Measurements from ENCODE around the gene LRIG1. TPM values are rescaled to one million over a fixed set of nuclear protein-coding genes. Genes with fewer than 3 reads are reported as not detected.

LRIG1 gene
- polyA plus RNA-seq, 4 donors: 3.5 to 41.0 (median 21.9) TPM

DNA sequence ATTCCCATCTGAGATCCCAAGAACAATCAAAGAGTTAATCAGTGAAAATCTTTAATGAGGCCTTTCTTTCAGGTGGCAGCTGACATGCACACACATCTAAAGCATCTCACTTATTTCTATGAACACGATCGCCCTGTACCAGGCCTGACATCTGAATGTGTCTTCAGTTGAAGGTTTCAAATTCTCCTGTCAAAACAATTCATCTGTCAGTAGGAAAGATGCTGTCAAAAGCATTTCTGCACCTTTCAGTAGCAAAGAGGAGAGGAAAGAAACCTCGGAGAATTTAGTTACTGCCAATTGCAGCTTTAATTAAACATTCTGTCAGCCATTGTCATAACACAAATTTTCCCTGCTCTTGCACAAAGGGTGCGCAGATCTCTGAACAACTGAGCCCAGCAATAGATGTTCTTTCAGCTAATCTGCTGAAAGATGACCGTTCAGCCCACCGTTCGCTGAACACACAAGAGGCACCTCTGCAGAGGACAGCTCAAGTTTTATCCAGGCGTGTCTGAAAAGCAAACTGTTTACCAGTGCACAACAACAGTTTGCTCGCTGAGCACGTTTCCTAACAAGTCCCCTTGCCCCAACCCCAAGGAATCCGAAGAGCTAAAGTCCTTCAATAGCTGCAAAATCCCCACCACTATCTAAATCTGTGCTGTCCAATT is 34.1 kb downstream of the LRIG1 start:
- no peak overlapping the region for H3K27ac ChIP-seq (ENCODE audit: low read depth in 1 of 3, low read length in 2 of 3)
- no peaks in the 10 kb centered on the region for H3K9me3 ChIP-seq (ENCODE audit: control insufficient read depth in 2 of 2, insufficient read depth in 1 of 2, low read depth in 1 of 2, low read length in 1 of 2)
- FAIRE-seq: no peak
- DNase-seq: no peak
- peaks cover 0 to 36% (median 32%) of the 10 kb centered on the region in 3 donors for H3K4me1 ChIP-seq (ENCODE audit: control insufficient read depth in 3 of 3, insufficient read depth in 2 of 3, low read depth in 1 of 3, low read length in 2 of 3)
- H3K36me3 ChIP-seq (ENCODE audit: control insufficient read depth in 3 of 3, insufficient read depth in 2 of 3, low read depth in 1 of 3, low read length in 3 of 3): peaks cover 0 to 6% (median 0%) of the 10 kb centered on the region in 3 donors
- no peaks in the 10 kb centered on the region for H3K27me3 ChIP-seq (ENCODE audit: control insufficient read depth in 3 of 3, insufficient read depth in 3 of 3, low read length in 3 of 3)
- H3K4me3 ChIP-seq (ENCODE audit: low read depth in 1 of 3, low read length in 3 of 3): no peak overlapping the region
- WGBS, 3 donors: 72 to 81% (median 79%) methylated on average over 11 of the region's 11 CpGs

DNA sequence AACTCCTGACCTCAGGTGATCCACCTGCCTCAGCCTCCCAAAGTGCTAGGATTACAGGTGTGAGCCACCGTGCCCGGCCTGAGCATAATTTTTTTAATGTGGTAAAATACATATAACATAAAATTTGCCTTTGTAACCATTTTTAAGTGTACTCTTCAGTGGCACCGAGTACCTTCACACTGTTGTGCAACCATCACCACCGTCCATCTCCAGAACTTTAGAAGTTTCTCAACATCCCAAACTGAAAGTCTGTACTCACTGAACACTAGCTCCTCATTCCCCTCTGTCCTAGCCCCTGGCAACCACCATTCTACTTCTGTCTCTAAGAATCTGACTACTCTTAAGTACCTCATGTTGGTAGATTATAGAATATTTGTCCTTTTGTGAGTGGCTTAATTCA is 35.2 kb downstream of the LRIG1 start:
- H3K27ac ChIP-seq (ENCODE audit: low read depth in 1 of 3, low read length in 2 of 3): no peak overlapping the region
- FAIRE-seq: no peak
- peaks cover 0 to 35% (median 32%) of the 10 kb centered on the region in 3 donors for H3K4me1 ChIP-seq (ENCODE audit: control insufficient read depth in 3 of 3, insufficient read depth in 2 of 3, low read depth in 1 of 3, low read length in 2 of 3)
- 86 to 91% (median 90%) methylated on average over 4 of the region's 4 CpGs for WGBS, 3 donors
- peaks cover 0 to 10% (median 0%) of the 10 kb centered on the region in 3 donors for H3K36me3 ChIP-seq (ENCODE audit: control insufficient read depth in 3 of 3, insufficient read depth in 2 of 3, low read depth in 1 of 3, low read length in 3 of 3)
- no peak for DNase-seq
- H3K9me3 ChIP-seq (ENCODE audit: control insufficient read depth in 2 of 2, insufficient read depth in 1 of 2, low read depth in 1 of 2, low read length in 1 of 2): no peaks in the 10 kb centered on the region
- H3K27me3 ChIP-seq (ENCODE audit: control insufficient read depth in 3 of 3, insufficient read depth in 3 of 3, low read length in 3 of 3): no peaks in the 10 kb centered on the region
- H3K4me3 ChIP-seq (ENCODE audit: low read depth in 1 of 3, low read length in 3 of 3): no peak overlapping the region

DNA sequence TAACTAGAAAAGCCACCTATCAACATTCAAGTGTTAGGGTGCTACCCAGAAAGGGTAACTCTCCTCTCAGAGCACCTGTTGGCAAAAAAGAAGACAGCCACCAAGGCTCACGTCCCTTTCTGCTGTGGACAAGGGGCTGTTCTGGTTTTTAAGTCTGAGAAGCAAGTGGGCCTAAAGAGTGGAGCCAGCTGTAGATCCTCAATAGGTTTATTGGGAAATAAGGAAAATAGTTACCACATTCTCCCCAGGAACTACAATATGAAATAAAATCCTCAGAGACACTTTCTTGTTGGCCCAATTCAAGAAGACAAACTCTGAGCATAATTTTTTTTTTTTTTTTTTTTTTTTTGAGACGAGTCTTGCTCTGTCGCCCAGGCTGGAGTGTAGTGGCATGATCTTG is 35.8 kb downstream of the LRIG1 start:
- no peak overlapping the region for H3K4me3 ChIP-seq (ENCODE audit: low read depth in 1 of 3, low read length in 3 of 3)
- 80 to 91% (median 87%) methylated on average over 3 of the region's 3 CpGs for WGBS, 3 donors
- no peaks in the 10 kb centered on the region for H3K9me3 ChIP-seq (ENCODE audit: control insufficient read depth in 2 of 2, insufficient read depth in 1 of 2, low read depth in 1 of 2, low read length in 1 of 2)
- peaks cover 0 to 14% (median 0%) of the 10 kb centered on the region in 3 donors for H3K36me3 ChIP-seq (ENCODE audit: control insufficient read depth in 3 of 3, insufficient read depth in 2 of 3, low read depth in 1 of 3, low read length in 3 of 3)
- no peaks in the 10 kb centered on the region for H3K27me3 ChIP-seq (ENCODE audit: control insufficient read depth in 3 of 3, insufficient read depth in 3 of 3, low read length in 3 of 3)
- FAIRE-seq: no peak
- peaks cover 0 to 32% (median 27%) of the 10 kb centered on the region in 3 donors for H3K4me1 ChIP-seq (ENCODE audit: control insufficient read depth in 3 of 3, insufficient read depth in 2 of 3, low read depth in 1 of 3, low read length in 2 of 3)
- no peak for DNase-seq
- no peak overlapping the region for H3K27ac ChIP-seq (ENCODE audit: low read depth in 1 of 3, low read length in 2 of 3)

DNA sequence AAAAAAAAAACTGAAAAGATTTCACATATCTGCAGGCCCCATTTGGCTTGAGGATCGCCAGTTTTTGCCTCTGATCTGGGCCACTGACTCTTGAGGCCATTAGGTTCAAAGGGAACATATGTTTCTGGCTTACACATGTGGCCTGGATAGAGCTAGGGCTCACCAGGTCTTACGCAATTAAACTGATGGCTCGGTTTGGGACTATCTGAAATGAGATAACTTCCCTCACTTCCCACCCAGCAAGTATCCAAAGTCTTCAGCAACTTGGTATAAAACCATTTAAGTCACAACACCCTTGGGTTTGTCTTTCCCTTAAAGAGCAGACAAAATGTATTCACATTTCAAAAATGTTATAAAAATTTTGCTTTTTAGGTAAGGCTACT is 36.3 kb downstream of the LRIG1 start:
- DNase-seq (no peak), FAIRE-seq (no peak)
- Histone ChIP-seq H3K4me3 (ENCODE audit: low read depth in 1 of 3, low read length in 3 of 3) (no peak overlapping the region), H3K9me3 (ENCODE audit: control insufficient read depth in 2 of 2, insufficient read depth in 1 of 2, low read depth in 1 of 2, low read length in 1 of 2) (no peaks in the 10 kb centered on the region), H3K36me3 (ENCODE audit: control insufficient read depth in 3 of 3, insufficient read depth in 2 of 3, low read depth in 1 of 3, low read length in 3 of 3) (peaks cover 0 to 14% (median 0%) of the 10 kb centered on the region in 3 donors), H3K27me3 (ENCODE audit: control insufficient read depth in 3 of 3, insufficient read depth in 3 of 3, low read length in 3 of 3) (no peaks in the 10 kb centered on the region), H3K27ac (ENCODE audit: low read depth in 1 of 3, low read length in 2 of 3) (no peak overlapping the region), H3K4me1 (ENCODE audit: control insufficient read depth in 3 of 3, insufficient read depth in 2 of 3, low read depth in 1 of 3, low read length in 2 of 3) (peaks cover 0 to 31% (median 25%) of the 10 kb centered on the region in 3 donors)
- WGBS, 3 donors: 44 to 69% (median 52%) methylated on average over 3 of the region's 3 CpGs

DNA sequence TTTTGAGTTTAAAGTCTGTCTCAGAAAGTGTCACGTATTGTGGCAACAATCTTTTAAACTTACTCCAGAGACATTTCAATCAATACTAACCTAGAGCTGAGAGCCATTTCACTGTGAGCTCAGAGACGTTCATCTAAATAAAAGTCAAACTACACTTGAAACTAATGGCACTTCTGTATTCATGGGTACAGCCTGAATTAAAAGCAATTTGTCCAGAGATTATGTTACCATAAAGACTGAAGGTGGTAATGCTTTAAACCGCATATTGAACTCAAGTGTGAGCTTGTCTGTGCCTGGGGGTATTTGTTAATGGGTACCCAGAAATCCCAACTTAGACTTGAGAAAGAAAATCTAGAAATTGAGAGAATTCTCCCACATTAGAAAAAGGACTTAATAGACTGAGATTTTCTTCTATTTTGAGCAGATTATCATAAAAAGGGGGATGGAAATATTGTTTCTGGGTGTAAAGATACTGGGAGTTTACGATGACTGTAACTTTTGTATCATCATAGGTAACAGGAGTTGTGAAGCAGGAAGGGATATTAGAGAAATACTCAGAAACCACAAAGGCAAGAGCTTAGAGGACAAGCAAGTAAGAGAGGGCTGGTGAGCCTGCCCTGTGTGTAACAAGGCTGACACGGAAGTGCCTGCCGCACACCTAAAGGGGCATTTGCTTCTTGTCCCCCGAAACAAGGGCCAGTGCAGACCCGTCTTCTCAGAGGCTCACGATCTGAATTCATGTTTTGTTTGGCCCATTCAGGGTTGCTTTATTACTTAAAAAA is 36.9 kb downstream of the LRIG1 start:
- peaks cover 0 to 20% (median 0%) of the 10 kb centered on the region in 3 donors for H3K36me3 ChIP-seq (ENCODE audit: control insufficient read depth in 3 of 3, insufficient read depth in 2 of 3, low read depth in 1 of 3, low read length in 3 of 3)
- H3K4me1 ChIP-seq (ENCODE audit: control insufficient read depth in 3 of 3, insufficient read depth in 2 of 3, low read depth in 1 of 3, low read length in 2 of 3): peaks cover 0 to 31% (median 22%) of the 10 kb centered on the region in 3 donors
- H3K27me3 ChIP-seq (ENCODE audit: control insufficient read depth in 3 of 3, insufficient read depth in 3 of 3, low read length in 3 of 3): no peaks in the 10 kb centered on the region
- H3K4me3 ChIP-seq (ENCODE audit: low read depth in 1 of 3, low read length in 3 of 3): no peak overlapping the region
- H3K27ac ChIP-seq (ENCODE audit: low read depth in 1 of 3, low read length in 2 of 3): peak overlapping the region in 1 of 3 donors; percentile 9
- 57 to 80% (median 58%) methylated on average over 9 of the region's 9 CpGs for WGBS, 3 donors
- FAIRE-seq (no peak), DNase-seq (no peak)
- H3K9me3 ChIP-seq (ENCODE audit: control insufficient read depth in 2 of 2, insufficient read depth in 1 of 2, low read depth in 1 of 2, low read length in 1 of 2): no peaks in the 10 kb centered on the region

DNA sequence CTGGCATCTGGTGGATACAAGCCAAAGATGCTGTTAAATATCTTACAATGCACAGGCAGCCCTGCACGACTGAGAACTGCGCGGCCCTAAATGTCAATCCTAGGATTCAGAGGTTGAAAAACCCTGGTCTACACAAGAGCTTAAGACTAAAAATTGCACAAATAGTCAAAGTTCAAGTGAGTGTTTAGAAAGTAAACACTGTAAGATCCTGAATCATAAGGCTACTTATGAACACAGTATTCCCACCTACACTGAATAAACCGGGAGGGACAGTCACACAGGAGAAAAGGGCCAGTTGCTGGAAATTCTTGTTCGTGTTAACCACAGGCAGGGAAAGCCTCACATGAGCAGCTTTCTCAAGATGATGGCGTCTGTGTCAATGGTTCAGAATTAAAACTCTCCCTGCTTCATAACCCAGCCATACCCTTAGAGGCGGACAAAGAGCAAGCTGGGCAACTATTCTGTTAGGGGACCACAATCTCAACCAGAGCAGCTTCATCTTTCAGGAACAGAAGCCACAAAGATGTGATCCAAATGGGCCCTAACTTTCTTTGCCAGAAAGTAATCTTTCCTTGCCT is 37.7 kb downstream of the LRIG1 start:
- Histone ChIP-seq H3K4me1 (ENCODE audit: control insufficient read depth in 3 of 3, insufficient read depth in 2 of 3, low read depth in 1 of 3, low read length in 2 of 3) (peaks cover 0 to 31% (median 22%) of the 10 kb centered on the region in 3 donors), H3K27me3 (ENCODE audit: control insufficient read depth in 3 of 3, insufficient read depth in 3 of 3, low read length in 3 of 3) (no peaks in the 10 kb centered on the region), H3K36me3 (ENCODE audit: control insufficient read depth in 3 of 3, insufficient read depth in 2 of 3, low read depth in 1 of 3, low read length in 3 of 3) (peaks cover 0 to 27% (median 0%) of the 10 kb centered on the region in 3 donors), H3K4me3 (ENCODE audit: low read depth in 1 of 3, low read length in 3 of 3) (no peak overlapping the region), H3K9me3 (ENCODE audit: control insufficient read depth in 2 of 2, insufficient read depth in 1 of 2, low read depth in 1 of 2, low read length in 1 of 2) (no peaks in the 10 kb centered on the region), H3K27ac (ENCODE audit: low read depth in 1 of 3, low read length in 2 of 3) (peak overlapping the region in 1 of 3 donors; percentile 9)
- peak in 1 of 2 donors; percentile 37 for DNase-seq
- WGBS, 3 donors: 52 to 75% (median 54%) methylated on average over 7 of the region's 7 CpGs
- FAIRE-seq: no peak

DNA sequence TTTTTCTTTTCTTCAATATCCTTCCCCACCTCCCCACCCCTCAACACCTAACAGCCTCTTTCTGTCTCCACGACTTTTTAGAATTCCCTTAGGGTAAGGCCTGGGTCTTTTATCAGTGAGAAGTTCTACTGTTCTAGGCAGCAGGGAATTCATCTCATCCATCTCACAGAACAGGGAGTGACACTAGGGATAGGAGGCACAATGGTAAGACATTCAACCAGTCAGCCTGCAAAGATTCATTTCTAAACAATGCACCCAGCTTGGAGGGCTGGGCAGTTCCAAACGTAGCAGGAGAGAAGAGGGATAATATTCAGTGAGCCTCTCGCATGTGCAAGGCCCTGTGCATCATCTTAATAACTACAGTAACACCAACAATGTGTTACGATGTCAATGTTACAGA is 43.6 kb downstream of the LRIG1 start:
- H3K36me3 ChIP-seq (ENCODE audit: control insufficient read depth in 3 of 3, insufficient read depth in 2 of 3, low read depth in 1 of 3, low read length in 3 of 3): peaks cover 0 to 55% (median 0%) of the 10 kb centered on the region in 3 donors
- peaks cover 0 to 6% (median 5%) of the 10 kb centered on the region in 3 donors for H3K4me1 ChIP-seq (ENCODE audit: control insufficient read depth in 3 of 3, insufficient read depth in 2 of 3, low read depth in 1 of 3, low read length in 2 of 3)
- no peaks in the 10 kb centered on the region for H3K9me3 ChIP-seq (ENCODE audit: control insufficient read depth in 2 of 2, insufficient read depth in 1 of 2, low read depth in 1 of 2, low read length in 1 of 2)
- no peak for DNase-seq
- no peaks in the 10 kb centered on the region for H3K27me3 ChIP-seq (ENCODE audit: control insufficient read depth in 3 of 3, insufficient read depth in 3 of 3, low read length in 3 of 3)
- H3K27ac ChIP-seq (ENCODE audit: low read depth in 1 of 3, low read length in 2 of 3): no peak overlapping the region
- WGBS, 3 donors: 62 to 75% (median 74%) methylated on average over 4 of the region's 4 CpGs
- H3K4me3 ChIP-seq (ENCODE audit: low read depth in 1 of 3, low read length in 3 of 3): no peak overlapping the region
- FAIRE-seq: no peak

DNA sequence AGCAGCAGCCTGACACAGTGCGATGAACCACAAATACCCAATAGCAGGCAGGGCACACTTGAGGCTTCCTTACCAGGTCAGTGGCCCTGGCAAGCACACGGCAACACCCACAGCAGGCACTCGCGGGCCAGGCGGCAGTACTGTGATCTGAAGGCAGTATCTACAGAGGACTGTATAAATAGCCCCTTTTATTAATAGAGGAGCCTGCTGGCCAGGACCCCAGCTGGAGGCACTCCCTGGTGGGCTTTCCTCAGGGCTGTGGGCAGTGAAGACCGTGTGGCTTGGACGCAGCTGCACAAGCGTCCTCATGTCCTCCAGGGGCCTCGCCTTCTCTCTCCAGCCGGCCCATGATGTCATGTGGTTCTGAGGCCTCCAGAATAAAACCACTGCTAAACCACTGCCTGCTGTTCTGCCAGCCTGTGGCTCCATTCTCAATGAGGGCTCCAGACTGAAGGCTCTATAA is 44.1 kb downstream of the LRIG1 start:
- 66 to 70% (median 67%) methylated on average over 10 of the region's 10 CpGs for WGBS, 3 donors
- peaks cover 0 to 55% (median 0%) of the 10 kb centered on the region in 3 donors for H3K36me3 ChIP-seq (ENCODE audit: control insufficient read depth in 3 of 3, insufficient read depth in 2 of 3, low read depth in 1 of 3, low read length in 3 of 3)

More for the DNA sequence above, 44.1 kb downstream of the LRIG1 start:
- no peak for DNase-seq
- Histone ChIP-seq H3K27ac (ENCODE audit: low read depth in 1 of 3, low read length in 2 of 3) (no peak overlapping the region), H3K9me3 (ENCODE audit: control insufficient read depth in 2 of 2, insufficient read depth in 1 of 2, low read depth in 1 of 2, low read length in 1 of 2) (no peaks in the 10 kb centered on the region), H3K4me3 (ENCODE audit: low read depth in 1 of 3, low read length in 3 of 3) (no peak overlapping the region), H3K27me3 (ENCODE audit: control insufficient read depth in 3 of 3, insufficient read depth in 3 of 3, low read length in 3 of 3) (no peaks in the 10 kb centered on the region), H3K4me1 (ENCODE audit: control insufficient read depth in 3 of 3, insufficient read depth in 2 of 3, low read depth in 1 of 3, low read length in 2 of 3) (peaks cover 0 to 4% (median 4%) of the 10 kb centered on the region in 3 donors)
- FAIRE-seq: no peak

Measured in small intestine (tissue), 7 donors.